ENCODE measurements around the gene GALNS. TPM values are rescaled to one million over a fixed set of nuclear protein-coding genes. Genes with fewer than 3 reads are reported as not detected.

The GALNS gene
- total and polyA plus RNA-seq, 2 experiments from 2014 or later, result 9.7 to 18.8 TPM

DNA sequence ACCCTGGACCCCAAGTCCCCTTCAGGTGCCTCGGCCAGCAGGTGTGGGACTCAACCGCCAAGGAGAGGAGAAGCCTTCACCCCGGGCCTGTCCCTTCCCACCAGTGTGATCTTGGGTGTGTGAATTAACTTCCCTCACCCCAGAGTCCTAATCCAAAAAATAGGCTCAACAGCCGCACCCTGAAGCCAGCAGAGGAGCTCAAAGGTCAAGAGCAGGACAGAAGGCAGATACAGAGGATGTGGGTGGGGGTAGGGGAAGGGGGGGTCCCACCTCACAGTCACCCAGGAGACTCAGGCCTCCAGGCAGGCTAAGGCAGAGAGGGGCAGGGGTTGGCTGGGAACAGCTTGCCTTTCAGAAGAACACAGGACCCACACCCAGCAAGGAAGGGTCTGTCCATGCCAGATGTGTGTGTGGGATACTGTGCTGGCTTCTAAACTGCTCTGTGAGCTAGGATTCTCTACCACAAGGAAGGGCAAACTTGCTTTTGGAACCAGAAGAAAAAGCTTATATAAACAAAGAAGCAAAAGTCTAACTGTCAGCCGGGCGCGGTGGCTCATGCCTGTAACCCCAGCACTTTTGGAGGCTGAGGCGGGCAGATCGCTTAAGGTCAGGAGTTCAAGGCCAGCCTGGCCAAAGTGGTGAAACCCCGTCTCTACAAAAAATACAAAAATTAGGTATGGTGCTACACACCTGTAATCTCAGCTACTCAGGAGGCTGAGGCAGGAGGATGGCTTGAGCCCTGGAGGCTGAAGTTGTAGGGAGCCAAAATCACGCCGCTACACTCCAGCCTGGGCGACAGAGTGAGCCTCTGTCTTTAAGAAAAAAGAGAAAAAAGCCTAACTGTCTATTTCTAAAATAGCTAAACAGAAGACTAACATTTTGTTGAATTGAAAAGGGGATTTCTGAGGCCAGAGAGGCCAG, 76.3 kb downstream of the GALNS start:
- Histone ChIP-seq H3F3A (replicated peaks; ENCODE audit: low read depth) (peaks cover 6% of the 10 kb centered on the region; the same call in 1 of the 2 replicates), H3K4me3 (no peak overlapping the region), H2AFZ (no peak overlapping the region), H3K36me3 (ENCODE audit: insufficient read depth) (no peaks in the 10 kb centered on the region), H3K27ac (ENCODE audit: low read depth) (no peak overlapping the region; the same call in 1 of the 2 replicates), H3K79me2 (replicated peaks; ENCODE audit: insufficient read depth) (peaks cover 75% of the 10 kb centered on the region), H3K9me2 (ENCODE audit: insufficient read depth) (no peaks in the 10 kb centered on the region), H3K4me2 (no peak overlapping the region), H4K20me1 (replicated peaks; ENCODE audit: insufficient read depth) (0 out of 2 replicates have a peak, but pooled peaks cover 7% of the 10 kb centered on the region), H3K4me1 (ENCODE audit: insufficient read depth) (peaks cover 22% of the 10 kb centered on the region; the same call in 1 of the 2 replicates), H3K27me3 (ENCODE audit: insufficient read depth) (no peaks in the 10 kb centered on the region)
- no peak for DNase-seq (ENCODE audit: low spot score)
- Mint-ChIP-seq H3K4me3 (no peak overlapping the region), H3K4me1 (peaks cover 45% of the 10 kb centered on the region), H3K27ac (no peak overlapping the region; the same call in 1 of the 2 replicates), H3K27me3 (ENCODE audit: insufficient read depth, low read depth, poor library complexity) (peaks cover 22% of the 10 kb centered on the region), H3K9me3 (no peaks in the 10 kb centered on the region), H3K36me3 (ENCODE audit: low read depth) (no peaks in the 10 kb centered on the region)
- ATAC-seq, result no peak
- no peak for TF ChIP-seq ZNF462 (CRISPR knock-in tag; IDR thresholded peaks at IDR 0.05)
- TF ChIP-seq, protein P1, sequence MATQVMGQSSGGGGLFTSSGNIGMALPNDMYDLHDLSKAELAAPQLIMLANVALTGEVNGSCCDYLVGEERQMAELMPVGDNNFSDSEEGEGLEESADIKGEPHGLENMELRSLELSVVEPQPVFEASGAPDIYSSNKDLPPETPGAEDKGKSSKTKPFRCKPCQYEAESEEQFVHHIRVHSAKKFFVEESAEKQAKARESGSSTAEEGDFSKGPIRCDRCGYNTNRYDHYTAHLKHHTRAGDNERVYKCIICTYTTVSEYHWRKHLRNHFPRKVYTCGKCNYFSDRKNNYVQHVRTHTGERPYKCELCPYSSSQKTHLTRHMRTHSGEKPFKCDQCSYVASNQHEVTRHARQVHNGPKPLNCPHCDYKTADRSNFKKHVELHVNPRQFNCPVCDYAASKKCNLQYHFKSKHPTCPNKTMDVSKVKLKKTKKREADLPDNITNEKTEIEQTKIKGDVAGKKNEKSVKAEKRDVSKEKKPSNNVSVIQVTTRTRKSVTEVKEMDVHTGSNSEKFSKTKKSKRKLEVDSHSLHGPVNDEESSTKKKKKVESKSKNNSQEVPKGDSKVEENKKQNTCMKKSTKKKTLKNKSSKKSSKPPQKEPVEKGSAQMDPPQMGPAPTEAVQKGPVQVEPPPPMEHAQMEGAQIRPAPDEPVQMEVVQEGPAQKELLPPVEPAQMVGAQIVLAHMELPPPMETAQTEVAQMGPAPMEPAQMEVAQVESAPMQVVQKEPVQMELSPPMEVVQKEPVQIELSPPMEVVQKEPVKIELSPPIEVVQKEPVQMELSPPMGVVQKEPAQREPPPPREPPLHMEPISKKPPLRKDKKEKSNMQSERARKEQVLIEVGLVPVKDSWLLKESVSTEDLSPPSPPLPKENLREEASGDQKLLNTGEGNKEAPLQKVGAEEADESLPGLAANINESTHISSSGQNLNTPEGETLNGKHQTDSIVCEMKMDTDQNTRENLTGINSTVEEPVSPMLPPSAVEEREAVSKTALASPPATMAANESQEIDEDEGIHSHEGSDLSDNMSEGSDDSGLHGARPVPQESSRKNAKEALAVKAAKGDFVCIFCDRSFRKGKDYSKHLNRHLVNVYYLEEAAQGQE (IDR thresholded peaks at IDR 0.05; ENCODE audit: unreplicated experiment), result no peak
- TF ChIP-seq JUNB (IDR thresholded peaks at IDR 0.05; ENCODE audit: unreplicated experiment), result no peak
- no peak for TF ChIP-seq POLR2AphosphoS5 (IDR thresholded peaks at IDR 0.05; ENCODE audit: low read depth)
- TF ChIP-seq, protein P2, sequence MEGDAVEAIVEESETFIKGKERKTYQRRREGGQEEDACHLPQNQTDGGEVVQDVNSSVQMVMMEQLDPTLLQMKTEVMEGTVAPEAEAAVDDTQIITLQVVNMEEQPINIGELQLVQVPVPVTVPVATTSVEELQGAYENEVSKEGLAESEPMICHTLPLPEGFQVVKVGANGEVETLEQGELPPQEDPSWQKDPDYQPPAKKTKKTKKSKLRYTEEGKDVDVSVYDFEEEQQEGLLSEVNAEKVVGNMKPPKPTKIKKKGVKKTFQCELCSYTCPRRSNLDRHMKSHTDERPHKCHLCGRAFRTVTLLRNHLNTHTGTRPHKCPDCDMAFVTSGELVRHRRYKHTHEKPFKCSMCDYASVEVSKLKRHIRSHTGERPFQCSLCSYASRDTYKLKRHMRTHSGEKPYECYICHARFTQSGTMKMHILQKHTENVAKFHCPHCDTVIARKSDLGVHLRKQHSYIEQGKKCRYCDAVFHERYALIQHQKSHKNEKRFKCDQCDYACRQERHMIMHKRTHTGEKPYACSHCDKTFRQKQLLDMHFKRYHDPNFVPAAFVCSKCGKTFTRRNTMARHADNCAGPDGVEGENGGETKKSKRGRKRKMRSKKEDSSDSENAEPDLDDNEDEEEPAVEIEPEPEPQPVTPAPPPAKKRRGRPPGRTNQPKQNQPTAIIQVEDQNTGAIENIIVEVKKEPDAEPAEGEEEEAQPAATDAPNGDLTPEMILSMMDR (conservative IDR thresholded peaks at IDR 0.05; ENCODE audit: low read depth in 2 of 2), result no peak

Measured in GM23338 (cell line).